Right forelimb (tissue), 1 donor: ENCODE data around the gene ABHD8.
"Not testable (repeated sequence)": the region's sequence is repeated elsewhere in the genome, so short reads cannot be mapped to it uniquely, and the experiment has no call there.

Experiments used
- DNase-seq: peaks from one replicate; pipeline ENCODE4 v3.0.0-alpha.2; 2018

The ABHD8 gene

GRCh38 chr19:17320435-17320834 lies 17.2 kb upstream of the ABHD8 start:
- DNase-seq = no peak

- DNase-seq = no peak
Observed at GRCh38 chr19:17319473-17320238, 16.4 kb upstream of the ABHD8 start.

GRCh38 chr19:17318966-17319365 lies 15.7 kb upstream of the ABHD8 start:
- DNase-seq = no peak

- DNase-seq = no peak
Observed at GRCh38 chr19:17314007-17314593, 10.9 kb upstream of the ABHD8 start.

GRCh38 chr19:17312189-17313113 lies 9.2 kb upstream of the ABHD8 start:
- no peak for DNase-seq

GRCh38 chr19:17311455-17312188 lies 8.4 kb upstream of the ABHD8 start:
- no peak for DNase-seq

GRCh38 chr19:17309965-17310461 lies 6.8 kb upstream of the ABHD8 start:
- DNase-seq = no peak

GRCh38 chr19:17309198-17309964 lies 6.2 kb upstream of the ABHD8 start, which contains the start of gene DDA1:
Gene DDA1, plus strand, starts transcription at chr19:17309563. Its CDS starts 92 bp downstream, at chr19:17309655.
- peak; percentile 98 for DNase-seq

- no peak for DNase-seq
Observed at GRCh38 chr19:17307876-17308377, 4.7 kb upstream of the ABHD8 start.

- DNase-seq = no peak
Observed at GRCh38 chr19:17306285-17306714, 3.1 kb upstream of the ABHD8 start.

GRCh38 chr19:17305517-17306284 lies 2.5 kb upstream of the ABHD8 start, which contains the start of gene MRPL34:
Gene MRPL34, plus strand, starts transcription at chr19:17305872. Its CDS starts 21 bp downstream, at chr19:17305893.
- peak; percentile 94 for DNase-seq

GRCh38 chr19:17305216-17305516 lies 1.9 kb upstream of the ABHD8 start:
- no peak for DNase-seq

GRCh38 chr19:17304386-17305215 lies 1.4 kb upstream of the ABHD8 start:
- DNase-seq = no peak

- no peak for DNase-seq
Observed at GRCh38 chr19:17303940-17304267, 679 bp upstream of the ABHD8 start.

- no peak for DNase-seq
Observed at GRCh38 chr19:17302391-17303166, 646 bp downstream of the ABHD8 start.

GRCh38 chr19:17300992-17301619 lies 2.1 kb downstream of the ABHD8 start:
- no peak for DNase-seq

GRCh38 chr19:17296976-17297375 lies 6.2 kb downstream of the ABHD8 start:
- DNase-seq = no peak

GRCh38 chr19:17296273-17296672 lies 7.0 kb downstream of the ABHD8 start:
- no peak for DNase-seq

- DNase-seq = not testable (repeated sequence)
Observed at GRCh38 chr19:17295551-17295950, 7.7 kb downstream of the ABHD8 start.
